A673 (cell line): ENCODE measurements around the gene GOLGA7B. TPM values are rescaled to one million over a fixed set of nuclear protein-coding genes. Genes with fewer than 3 reads are reported as not detected.

ENCODE experiments used
- BruUV-seq: library from RNA; stranded (reverse); fragments of 400-500 nt; replicated peaks from 2 replicates; lab custom pipeline; 2021; lab: Mats Ljungman, UMichigan
- CTCF ChIA-PET: fragments of 300-600 bp; sonication (Branson Sonifier 250); formaldehyde crosslinking; loops from one replicate; lab custom pipeline; 2022; ENCODE audit warnings: antibody characterized with exemption; lab: Charles Lee
- POLR2A ChIA-PET: fragments of 300-600 bp; sonication (Branson Sonifier 250); formaldehyde crosslinking; loops from one replicate; lab custom pipeline; 2022; ENCODE audit warnings: antibody characterized with exemption; ENCODE audit not compliant: low non-redundant PET; lab: Charles Lee
- DNase-seq: peaks from one replicate; pipeline ENCODE4 v3.0.0-alpha.2; 2015; ENCODE audit warnings: low spot score
- H3K27ac ChIP-seq: fragments of 200-600 bp; sonication (generic); 2 replicates; pipeline ENCODE4 v1.5.1; 2016; ENCODE audit warnings: mixed run types, low read depth, mild to moderate bottlenecking, mixed read lengths, antibody characterized with exemption, low read length; ENCODE audit not compliant: poor library complexity, severe bottlenecking
- H3K27me3 ChIP-seq: fragments of 200-600 bp; sonication (generic); replicated peaks from 2 replicates; pipeline ENCODE4 v1.6.1; 2017; ENCODE audit warnings: mixed run types, low read depth, mild to moderate bottlenecking, mixed read lengths, antibody characterized with exemption, low read length; ENCODE audit not compliant: insufficient read depth, poor library complexity
- H3K36me3 ChIP-seq: fragments of 200-600 bp; sonication (generic); 2 replicates; pipeline ENCODE4 v1.6.1; 2016; ENCODE audit warnings: mixed run types, mild to moderate bottlenecking, mixed read lengths, antibody characterized with exemption, low read length; ENCODE audit not compliant: insufficient read depth, poor library complexity, severe bottlenecking
- H3K4me1 ChIP-seq: fragments of 200-600 bp; sonication (generic); 2 replicates; pipeline ENCODE4 v1.6.1; 2017; ENCODE audit warnings: mixed run types, mild to moderate bottlenecking, mixed read lengths, antibody characterized with exemption, low read length; ENCODE audit not compliant: insufficient read depth, poor library complexity, severe bottlenecking
- H3K4me3 ChIP-seq: fragments of 200-600 bp; sonication (generic); 2 replicates; pipeline ENCODE4 v1.5.1; 2016; ENCODE audit warnings: low read depth, mixed run types, mild to moderate bottlenecking, mixed read lengths, low read length; ENCODE audit not compliant: poor library complexity, severe bottlenecking
- H3K9me3 ChIP-seq: fragments of 200-600 bp; sonication (generic); 2 replicates; pipeline ENCODE4 v1.6.1; 2016; ENCODE audit warnings: mixed run types, low read depth, mild to moderate bottlenecking, mixed read lengths, antibody characterized with exemption, low read length; ENCODE audit not compliant: poor library complexity, severe bottlenecking
- EZH2 ChIP-seq: fragments of 200-600 bp; sonication (generic); IDR thresholded peaks from 2 replicates; pipeline ENCODE4 v1.6.1; 2017; ENCODE audit warnings: borderline replicate concordance, low read depth, mild to moderate bottlenecking, mixed read lengths, antibody characterized with exemption, low read length; ENCODE audit not compliant: poor library complexity, severe bottlenecking
- intact Hi-C: fragments of 100-400 bp; cut with micrococcal nuclease; formaldehyde crosslinking; loops from one replicate; pipeline ENCODE4 v1.10.0; 2022; ENCODE audit not compliant: unreplicated experiment
- total RNA-seq: library from RNA; stranded (reverse); gene quantifications from 2 replicates; pipeline ENCODE4 v1.2.3, GENCODE V29; 2021
- TF ChIP-seq, protein P1 (sequence below): fragments of 300-800, 200-600 bp; sonication (generic); conservative IDR thresholded peaks from 2 replicates; pipeline ENCODE4 v1.5.1; 2017; ENCODE audit warnings: low read depth, mild to moderate bottlenecking, antibody characterized with exemption, low read length, moderate library complexity, mixed read lengths

GOLGA7B gene
- total RNA-seq, 1 experiment from 2014 or later, result 0.64 TPM

DNA sequence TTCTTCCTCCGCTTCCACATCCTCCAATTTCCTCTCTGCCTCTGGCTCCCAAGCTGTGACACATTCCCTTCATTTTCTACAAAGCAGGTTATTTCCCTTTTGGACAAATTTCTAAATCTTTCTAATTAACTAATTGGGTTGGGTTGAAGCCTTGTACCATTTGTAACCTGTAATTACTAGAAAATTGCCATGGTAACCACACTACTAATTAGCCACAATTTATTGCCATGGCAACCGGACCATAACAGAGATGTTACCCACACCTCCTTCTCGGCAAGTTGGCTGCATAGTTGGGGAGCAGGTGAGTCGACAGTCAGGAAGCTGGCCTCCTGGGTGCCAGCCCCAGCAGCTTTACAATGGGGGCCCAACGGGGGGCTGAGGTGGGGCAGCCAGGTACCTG lies 61.6 kb downstream of the GOLGA7B start:
- ChIA-PET POLR2A (no interaction called here), CTCF (no interaction called here)
- TF ChIP-seq, protein P1, sequence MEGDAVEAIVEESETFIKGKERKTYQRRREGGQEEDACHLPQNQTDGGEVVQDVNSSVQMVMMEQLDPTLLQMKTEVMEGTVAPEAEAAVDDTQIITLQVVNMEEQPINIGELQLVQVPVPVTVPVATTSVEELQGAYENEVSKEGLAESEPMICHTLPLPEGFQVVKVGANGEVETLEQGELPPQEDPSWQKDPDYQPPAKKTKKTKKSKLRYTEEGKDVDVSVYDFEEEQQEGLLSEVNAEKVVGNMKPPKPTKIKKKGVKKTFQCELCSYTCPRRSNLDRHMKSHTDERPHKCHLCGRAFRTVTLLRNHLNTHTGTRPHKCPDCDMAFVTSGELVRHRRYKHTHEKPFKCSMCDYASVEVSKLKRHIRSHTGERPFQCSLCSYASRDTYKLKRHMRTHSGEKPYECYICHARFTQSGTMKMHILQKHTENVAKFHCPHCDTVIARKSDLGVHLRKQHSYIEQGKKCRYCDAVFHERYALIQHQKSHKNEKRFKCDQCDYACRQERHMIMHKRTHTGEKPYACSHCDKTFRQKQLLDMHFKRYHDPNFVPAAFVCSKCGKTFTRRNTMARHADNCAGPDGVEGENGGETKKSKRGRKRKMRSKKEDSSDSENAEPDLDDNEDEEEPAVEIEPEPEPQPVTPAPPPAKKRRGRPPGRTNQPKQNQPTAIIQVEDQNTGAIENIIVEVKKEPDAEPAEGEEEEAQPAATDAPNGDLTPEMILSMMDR, result no peak
- TF ChIP-seq EZH2, result no peak
- Histone ChIP-seq H3K27ac (no peak overlapping the region), H3K4me3 (no peak overlapping the region), H3K27me3 (peaks cover 63% of the 10 kb centered on the region), H3K36me3 (no peaks in the 10 kb centered on the region), H3K4me1 (no peaks in the 10 kb centered on the region), H3K9me3 (no peaks in the 10 kb centered on the region)
- intact Hi-C loops, result loop anchor here (5.0 kb wide), 1 partner anchor 116 kb away; no protein-coding TSS in a partner anchor
- no peak for DNase-seq
- no TSS peak for BruUV-seq

DNA sequence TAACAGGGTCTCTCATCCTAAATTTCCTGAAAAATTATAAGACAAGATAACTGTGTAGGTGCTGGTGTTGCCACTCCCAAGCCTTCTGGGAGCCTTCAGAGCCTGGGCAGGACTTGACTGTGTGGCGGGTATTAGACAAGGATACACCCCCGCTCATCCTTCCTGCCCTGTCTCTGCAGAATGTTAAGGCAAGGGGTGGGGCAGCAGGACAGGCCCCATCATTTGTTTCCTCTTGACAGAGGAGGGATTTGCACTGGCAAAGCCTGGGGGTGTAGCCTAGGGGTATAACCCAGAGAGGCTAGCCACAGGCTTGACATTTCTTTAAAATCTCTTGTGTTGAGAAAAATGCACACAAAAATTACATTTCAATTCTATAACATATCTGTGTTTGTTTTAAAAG lies 63.5 kb downstream of the GOLGA7B start:
- no peak for DNase-seq
- no peak for TF ChIP-seq EZH2
- Histone ChIP-seq H3K4me1 (no peaks in the 10 kb centered on the region), H3K36me3 (no peaks in the 10 kb centered on the region), H3K9me3 (no peaks in the 10 kb centered on the region), H3K27ac (no peak overlapping the region), H3K4me3 (no peak overlapping the region), H3K27me3 (peaks cover 79% of the 10 kb centered on the region)
- ChIA-PET POLR2A (no interaction called here), CTCF (no interaction called here)
- no TSS peak for BruUV-seq
- intact Hi-C loops, result loop anchor here (5.0 kb wide), 1 partner anchor 114 kb away; no protein-coding TSS in a partner anchor

DNA sequence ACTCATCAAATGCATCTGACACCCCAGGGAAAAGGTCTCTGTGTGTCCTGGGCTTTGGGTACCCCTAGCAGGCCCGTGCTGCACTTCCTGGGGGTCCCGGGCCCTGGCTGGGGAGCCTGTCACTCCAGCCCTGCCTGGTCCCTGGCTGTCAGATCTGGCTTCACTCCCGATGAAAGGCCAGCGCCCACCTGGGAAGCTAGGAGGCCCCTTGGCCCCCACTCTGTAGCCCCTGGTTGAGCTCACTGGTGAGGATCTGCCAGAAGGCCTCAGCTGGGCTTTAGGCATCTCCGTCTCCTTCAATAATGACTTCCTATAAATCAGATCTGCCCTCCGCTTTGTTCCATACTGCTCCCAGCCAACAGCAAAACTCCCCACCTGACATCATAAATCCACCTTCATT lies 64.0 kb downstream of the GOLGA7B start:
- BruUV-seq, result no TSS peak
- Histone ChIP-seq H3K27ac (no peak overlapping the region), H3K9me3 (no peaks in the 10 kb centered on the region), H3K36me3 (no peaks in the 10 kb centered on the region), H3K4me3 (no peak overlapping the region), H3K27me3 (peaks cover 81% of the 10 kb centered on the region), H3K4me1 (no peaks in the 10 kb centered on the region)
- POLR2A ChIA-PET, result no interaction called here
- CTCF ChIA-PET, result no interaction called here
- DNase-seq, result no peak
- TF ChIP-seq, protein P1, result no peak
- TF ChIP-seq EZH2, result no peak
- intact Hi-C loops, result loop anchor here (1.0 to 5.0 kb wide), 3 partner anchors 114 to 395 kb away; no protein-coding TSS in a partner anchor
